Caco-2 (cell line): ENCODE results near the gene FBXW7. TPM values are rescaled to one million over a fixed set of nuclear protein-coding genes. Genes with fewer than 3 reads are reported as not detected.

Experiments used
- BruUV-seq: library from RNA; stranded (reverse); fragments of 400-500 nt; replicated peaks from 2 replicates; lab custom pipeline; 2021; lab: Mats Ljungman, UMichigan
- CTCF ChIA-PET: fragments of 300-600 bp; sonication (Branson Sonifier 250); formaldehyde crosslinking; loops from one replicate; lab custom pipeline; 2022; ENCODE audit warnings: antibody characterized with exemption; lab: Charles Lee
- POLR2A ChIA-PET: fragments of 300-600 bp; sonication (Branson Sonifier 250); formaldehyde crosslinking; loops from one replicate; lab custom pipeline; 2022; ENCODE audit warnings: antibody characterized with exemption; lab: Charles Lee
- DNase-seq, 2 experiments: peaks; one replicate each; pipeline versions ENCODE4 v3.0.0 to v3.0.0-alpha.2; 2020 to 2022
- H3K27me3 ChIP-seq: replicated peaks from 2 replicates; pipeline ENCODE4 v1.6.0; 2011; ENCODE audit warnings: low read length; ENCODE audit not compliant: control insufficient read depth, insufficient read depth
- H3K36me3 ChIP-seq: 2 replicates; pipeline ENCODE4 v1.5.1; 2011; ENCODE audit warnings: low read length; ENCODE audit not compliant: control insufficient read depth, insufficient read depth
- H3K4me1 ChIP-seq: fragments of 250-450 bp; sonication (Bioruptor Pico); 2 replicates; pipeline ENCODE4 v1.5.1; 2020; ENCODE audit warnings: mild to moderate bottlenecking
- H3K4me3 ChIP-seq: 2 replicates; pipeline ENCODE4 v1.5.1; 2011; ENCODE audit warnings: low read depth, mild to moderate bottlenecking, control low read depth, low read length
- H3K9me3 ChIP-seq: fragments of 250-450 bp; sonication (Bioruptor Pico); 2 replicates; pipeline ENCODE4 v1.5.1; 2020; ENCODE audit warnings: mild to moderate bottlenecking, moderate library complexity
- H3K27ac Mint-ChIP-seq: one replicate; pipeline ENCODE4 v1.8.0; 2022; ENCODE audit warnings: mixed read lengths; ENCODE audit not compliant: unreplicated experiment
- H3K27me3 Mint-ChIP-seq: one replicate; pipeline ENCODE4 v1.8.0; 2022; ENCODE audit warnings: mixed read lengths; ENCODE audit not compliant: insufficient read depth, unreplicated experiment
- H3K36me3 Mint-ChIP-seq: one replicate; pipeline ENCODE4 v1.8.0; 2022; ENCODE audit warnings: mild to moderate bottlenecking, mixed read lengths; ENCODE audit not compliant: insufficient read depth, unreplicated experiment
- H3K4me1 Mint-ChIP-seq: one replicate; pipeline ENCODE4 v1.8.0; 2022; ENCODE audit warnings: low read depth, mixed read lengths; ENCODE audit not compliant: unreplicated experiment
- H3K4me3 Mint-ChIP-seq: one replicate; pipeline ENCODE4 v1.8.0; 2022; ENCODE audit warnings: mild to moderate bottlenecking, moderate library complexity, mixed read lengths; ENCODE audit not compliant: unreplicated experiment
- H3K9me3 Mint-ChIP-seq: one replicate; pipeline ENCODE4 v1.8.0; 2022; ENCODE audit warnings: mixed read lengths; ENCODE audit not compliant: unreplicated experiment
- CTCF ChIP-seq, 2 experiments: fragments of 200-600 bp in 1 of 2; IDR thresholded peaks; 1 replicate in 1 of 2; 2 replicates in 1 of 2; pipeline versions ENCODE4 v1.5.1 to v1.8.0; 2011 to 2022; ENCODE audit warnings: antibody characterized with exemption in 1 of 2, control low read depth in 1 of 2, inconsistent platforms in 1 of 2, low read depth in 1 of 2, low read length in 1 of 2, mild to moderate bottlenecking in 1 of 2, moderate library complexity in 1 of 2; ENCODE audit not compliant: insufficient read depth in 1 of 2, severe bottlenecking in 1 of 2, unreplicated experiment in 1 of 2
- intact Hi-C: fragments of 100-400 bp; cut with micrococcal nuclease; formaldehyde crosslinking; loops from one replicate; pipeline ENCODE4 v1.10.0; 2022; ENCODE audit not compliant: unreplicated experiment
- total RNA-seq: library from RNA; stranded (reverse); gene quantifications from 2 replicates; pipeline ENCODE4 v1.2.3, GENCODE V29; 2022

FBXW7 gene
- total RNA-seq, 1 experiment from 2014 or later = 34.1 TPM

DNA sequence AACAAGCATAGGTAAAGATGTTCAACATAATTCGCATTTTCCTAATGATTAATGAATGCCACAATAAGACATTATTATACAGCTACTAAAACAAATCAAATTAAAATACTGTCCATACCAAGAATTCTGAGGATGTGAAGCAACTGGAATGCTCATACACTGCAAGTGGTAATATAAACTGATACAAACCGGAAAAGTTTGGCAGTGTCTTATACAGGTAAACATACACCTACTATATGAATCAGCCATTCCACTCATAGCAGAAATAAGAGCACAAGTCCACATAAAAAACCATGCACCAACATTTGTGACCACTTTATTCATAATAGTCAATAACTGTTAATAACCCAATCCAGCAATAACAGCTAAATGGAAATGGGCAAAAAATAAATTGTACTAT is 79.3 kb downstream of the FBXW7 start:
- intact Hi-C loops = no loop called here
- Mint-ChIP-seq H3K27me3 (no peaks in the 10 kb centered on the region), H3K4me1 (peaks cover 20% of the 10 kb centered on the region), H3K4me3 (no peak overlapping the region), H3K9me3 (no peaks in the 10 kb centered on the region), H3K36me3 (no peaks in the 10 kb centered on the region), H3K27ac (no peak overlapping the region)
- CTCF ChIA-PET = no interaction called here
- H3K9me3 ChIP-seq = no peaks in the 10 kb centered on the region
- H3K4me3 ChIP-seq = no peak overlapping the region
- no peak for DNase-seq
- POLR2A ChIA-PET = no interaction called here
- H3K27me3 ChIP-seq = no peaks in the 10 kb centered on the region
- H3K36me3 ChIP-seq = no peaks in the 10 kb centered on the region
- peaks cover 10% of the 10 kb centered on the region; the same call in 1 of the 2 replicates for H3K4me1 ChIP-seq
- BruUV-seq = no TSS peak
- no peak for TF ChIP-seq CTCF (IDR thresholded peaks at IDR 0.05; ENCODE audit: insufficient read depth in 1 of 2, low read depth in 1 of 2, low read length in 1 of 2, severe bottlenecking in 1 of 2, unreplicated experiment in 1 of 2)

GRCh38 chr4:152455311-152455710 is 80.6 kb downstream of the FBXW7 start:
- Histone ChIP-seq H3K27me3 (no peaks in the 10 kb centered on the region), H3K9me3 (no peaks in the 10 kb centered on the region), H3K4me3 (no peak overlapping the region), H3K4me1 (peaks cover 6% of the 10 kb centered on the region; the same call in 1 of the 2 replicates), H3K36me3 (no peaks in the 10 kb centered on the region)
- H3K27me3 Mint-ChIP-seq = no peaks in the 10 kb centered on the region
- ChIA-PET CTCF (interaction anchor here (1.3 kb wide), 1 partner anchor 185 kb away, joined by 8 read pairs; no protein-coding TSS in a partner anchor), POLR2A (no interaction called here)
- H3K4me1 Mint-ChIP-seq = peaks cover 20% of the 10 kb centered on the region
- no peak for DNase-seq
- no TSS peak for BruUV-seq
- H3K36me3 Mint-ChIP-seq = no peaks in the 10 kb centered on the region
- intact Hi-C loops = loop anchor here (2.0 kb wide), 1 partner anchor 45 kb away; no protein-coding TSS in a partner anchor
- no peaks in the 10 kb centered on the region for H3K9me3 Mint-ChIP-seq
- H3K27ac Mint-ChIP-seq = no peak overlapping the region
- no peak for TF ChIP-seq CTCF (IDR thresholded peaks at IDR 0.05; ENCODE audit: insufficient read depth in 1 of 2, low read depth in 1 of 2, low read length in 1 of 2, severe bottlenecking in 1 of 2, unreplicated experiment in 1 of 2)
- H3K4me3 Mint-ChIP-seq = no peak overlapping the region

- Mint-ChIP-seq H3K4me1 (peaks cover 20% of the 10 kb centered on the region), H3K27ac (no peak overlapping the region), H3K9me3 (no peaks in the 10 kb centered on the region), H3K27me3 (no peaks in the 10 kb centered on the region), H3K36me3 (no peaks in the 10 kb centered on the region), H3K4me3 (no peak overlapping the region)
- H3K4me3 ChIP-seq = no peak overlapping the region
- H3K27me3 ChIP-seq = no peaks in the 10 kb centered on the region
- TF ChIP-seq CTCF (IDR thresholded peaks at IDR 0.05; ENCODE audit: insufficient read depth in 1 of 2, low read depth in 1 of 2, low read length in 1 of 2, severe bottlenecking in 1 of 2, unreplicated experiment in 1 of 2) = peak; percentile 31 to 57
- ChIA-PET CTCF (interaction anchor here (1.0 to 1.3 kb wide), 3 partner anchors 47 to 192 kb away, joined by 3 to 9 read pairs (median 8); no protein-coding TSS in a partner anchor), POLR2A (interaction anchor here (1.0 kb wide), 1 partner anchor 82 kb away, joined by 7 read pairs; the partner anchor contains the start of gene FBXW7)
- H3K4me1 ChIP-seq = peaks cover 6% of the 10 kb centered on the region; the same call in 1 of the 2 replicates
- H3K9me3 ChIP-seq = no peaks in the 10 kb centered on the region
- DNase-seq = no peak
- no TSS peak for BruUV-seq
- H3K36me3 ChIP-seq = no peaks in the 10 kb centered on the region
- intact Hi-C loops = loop anchor here (1.0 to 2.0 kb wide), 3 partner anchors 46 to 281 kb away; no protein-coding TSS in a partner anchor
Measured at GRCh38 chr4:152454398-152455011, 81.4 kb downstream of the FBXW7 start.
